Neutrophil (primary cell): ENCODE results near the gene POLR1E.

ENCODE experiments used
- H3K27ac ChIP-seq: fragments of 200-600 bp; sonication (generic); 2 replicates; pipeline ENCODE4 v1.5.1; 2016; ENCODE audit warnings: mild to moderate bottlenecking, moderate library complexity
- H3K27me3 ChIP-seq: fragments of 200-600 bp; sonication (generic); 2 replicates; pipeline ENCODE4 v1.6.0; 2016; ENCODE audit warnings: mild to moderate bottlenecking
- H3K36me3 ChIP-seq: fragments of 200-600 bp; sonication (generic); 2 replicates; pipeline ENCODE4 v1.5.1; 2017
- H3K4me1 ChIP-seq, 2 experiments: fragments of 200-600 bp in 1 of 2; sonication (generic) in 1 of 2; 1 replicate in 1 of 2; 2 replicates in 1 of 2; pipeline versions ENCODE4 v1.5.1 to v1.6.1; 2013 to 2016; ENCODE audit warnings: low read depth in 1 of 2, low read length in 1 of 2, mild to moderate bottlenecking in 1 of 2, moderate library complexity in 1 of 2; ENCODE audit not compliant: control insufficient read depth in 1 of 2, insufficient read depth in 1 of 2
- H3K4me3 ChIP-seq, 2 experiments: fragments of 200-600 bp in 1 of 2; sonication (generic) in 1 of 2; 1 replicate in 1 of 2; 2 replicates in 1 of 2; pipeline ENCODE4 v1.5.1; 2013 to 2016; ENCODE audit warnings: low read depth in 1 of 2, low read length in 1 of 2, mild to moderate bottlenecking in 1 of 2, moderate library complexity in 1 of 2
- H3K9me3 ChIP-seq: fragments of 200-600 bp; sonication (generic); 2 replicates; pipeline ENCODE4 v1.5.1; 2016
- CTCF ChIP-seq: fragments of 200-600 bp; sonication (generic); IDR thresholded peaks from 2 replicates; pipeline ENCODE4 v1.5.1; 2016; ENCODE audit warnings: antibody characterized with exemption

The POLR1E gene

DNA sequence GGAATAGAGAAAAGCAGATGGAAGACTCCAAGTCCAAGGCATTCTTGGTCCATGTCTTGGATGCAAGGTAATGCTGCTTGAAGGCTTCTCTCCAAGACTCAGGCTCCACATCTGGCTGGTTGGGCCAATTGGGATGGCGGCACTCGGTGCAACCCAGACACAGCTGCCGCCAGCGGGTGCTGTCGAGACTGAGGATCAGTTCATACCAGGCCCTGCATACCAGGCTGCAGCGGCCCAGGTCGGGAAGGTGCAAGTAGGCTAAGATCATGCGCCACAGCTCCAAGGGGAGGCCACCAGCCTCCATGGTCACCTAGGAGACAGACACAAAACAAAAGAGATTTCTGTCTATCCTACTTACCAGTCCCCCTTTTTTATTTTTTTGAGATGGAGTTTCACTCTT, 55.7 kb downstream of the POLR1E start:
- H3K27ac ChIP-seq, result no peak overlapping the region
- no peaks in the 10 kb centered on the region for H3K27me3 ChIP-seq
- no peak overlapping the region for H3K4me3 ChIP-seq
- H3K9me3 ChIP-seq, result no peaks in the 10 kb centered on the region
- no peaks in the 10 kb centered on the region for H3K36me3 ChIP-seq
- no peak for TF ChIP-seq CTCF
- H3K4me1 ChIP-seq, result no peaks in the 10 kb centered on the region

DNA sequence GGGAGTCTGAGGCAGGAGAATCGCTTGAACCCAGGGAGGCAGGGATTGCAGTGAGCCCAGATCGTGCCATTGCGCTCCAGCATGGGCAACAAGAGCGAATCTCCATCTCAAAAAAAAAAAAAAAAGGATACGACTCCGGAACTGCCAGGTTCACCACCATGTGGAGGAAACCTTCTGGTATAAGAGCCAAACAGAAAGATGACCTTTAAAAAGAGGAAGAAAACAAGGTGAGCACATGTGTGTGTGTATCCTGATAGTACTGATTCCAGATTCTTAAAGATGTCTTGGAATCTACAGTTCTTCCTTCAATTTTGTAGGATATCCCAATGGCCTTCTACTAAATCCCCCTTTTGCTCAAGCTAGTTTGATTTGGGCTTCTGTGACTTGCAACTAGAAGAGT, 56.7 kb downstream of the POLR1E start:
- Histone ChIP-seq H3K9me3 (no peaks in the 10 kb centered on the region), H3K4me1 (no peaks in the 10 kb centered on the region), H3K27me3 (no peaks in the 10 kb centered on the region), H3K4me3 (no peak overlapping the region), H3K36me3 (no peaks in the 10 kb centered on the region), H3K27ac (no peak overlapping the region)
- no peak for TF ChIP-seq CTCF

GRCh38 chr9:37542895-37543294, 57.1 kb downstream of the POLR1E start:
- Histone ChIP-seq H3K27ac (no peak overlapping the region), H3K9me3 (no peaks in the 10 kb centered on the region), H3K36me3 (no peaks in the 10 kb centered on the region), H3K27me3 (no peaks in the 10 kb centered on the region), H3K4me1 (no peaks in the 10 kb centered on the region), H3K4me3 (no peak overlapping the region)
- no peak for TF ChIP-seq CTCF

GRCh38 chr9:37543468-37543867, 57.7 kb downstream of the POLR1E start:
- Histone ChIP-seq H3K9me3 (no peaks in the 10 kb centered on the region), H3K36me3 (no peaks in the 10 kb centered on the region), H3K4me3 (no peak overlapping the region), H3K4me1 (no peaks in the 10 kb centered on the region), H3K27me3 (no peaks in the 10 kb centered on the region), H3K27ac (no peak overlapping the region)
- no peak for TF ChIP-seq CTCF

DNA sequence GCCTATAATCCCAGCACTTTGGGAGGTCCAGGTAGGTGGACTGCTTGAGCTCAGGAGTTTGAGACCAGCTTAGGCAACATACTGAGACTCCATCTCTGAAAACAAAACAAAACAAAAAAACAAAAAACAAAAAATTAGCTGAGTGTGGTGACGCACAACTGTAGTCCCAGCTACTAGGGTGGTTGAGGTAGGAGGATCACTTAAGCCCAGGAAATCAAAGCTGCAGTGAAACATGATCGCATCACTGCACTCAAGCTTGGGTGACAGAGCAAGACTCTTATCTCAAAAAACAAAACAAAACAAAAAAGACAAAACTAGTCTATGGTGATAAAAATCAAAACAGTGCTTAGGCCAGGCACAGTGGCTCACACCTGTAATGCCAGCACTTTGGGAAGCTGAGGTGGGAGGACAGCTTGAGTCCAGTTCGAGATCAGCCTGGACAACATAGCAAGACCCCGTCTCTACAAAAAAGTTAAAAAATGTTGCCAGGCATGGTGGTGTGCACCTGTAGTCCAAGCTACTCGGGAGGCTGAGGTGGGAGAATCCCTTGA, 61.7 kb downstream of the POLR1E start:
- H3K9me3 ChIP-seq, result no peaks in the 10 kb centered on the region
- no peaks in the 10 kb centered on the region for H3K36me3 ChIP-seq
- H3K27me3 ChIP-seq, result no peaks in the 10 kb centered on the region
- H3K4me3 ChIP-seq, result no peak overlapping the region
- no peak for TF ChIP-seq CTCF
- H3K4me1 ChIP-seq, result no peaks in the 10 kb centered on the region
- H3K27ac ChIP-seq, result no peak overlapping the region

GRCh38 chr9:37549527-37549926, 63.8 kb downstream of the POLR1E start:
- Histone ChIP-seq H3K36me3 (no peaks in the 10 kb centered on the region), H3K27me3 (no peaks in the 10 kb centered on the region), H3K4me1 (no peaks in the 10 kb centered on the region), H3K4me3 (no peak overlapping the region), H3K9me3 (no peaks in the 10 kb centered on the region), H3K27ac (no peak overlapping the region)
- TF ChIP-seq CTCF, result no peak
